HG02870 (cell line): ENCODE data around the gene DRD3.

Experiments used
- ATAC-seq: cut with Tn5 transposase; IDR thresholded peaks from one replicate; pipeline ENCODE4 v1.9.1; 2021; ENCODE audit warnings: mild to moderate bottlenecking, moderate library complexity; ENCODE audit not compliant: unreplicated experiment

The DRD3 gene

GRCh38 chr3:114178770-114179368 lies at the start of gene DRD3:
Gene DRD3 (minus strand): TSS chr3:114179052. CDS start chr3:114171992, 7,060 bp downstream.
- no peak for ATAC-seq

DNA sequence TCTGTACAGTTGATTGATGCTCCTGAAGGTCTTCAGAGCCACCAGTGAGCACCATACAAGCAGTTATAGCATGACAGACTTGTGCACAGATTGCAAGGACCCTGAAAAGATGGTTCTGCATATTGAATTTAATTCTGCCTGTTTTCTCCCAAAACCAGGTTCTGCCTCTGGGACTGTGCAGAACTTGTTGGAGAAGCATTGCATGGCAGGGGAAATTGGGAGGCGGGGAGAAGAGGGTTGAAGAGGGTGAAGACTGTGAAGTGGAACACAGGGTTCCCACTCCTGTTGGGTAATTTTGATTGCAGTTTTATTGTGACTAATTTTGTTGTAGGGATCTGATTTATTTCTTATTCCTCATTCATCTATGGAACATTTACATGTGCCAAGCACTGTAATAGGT lies 48.2 kb upstream of the DRD3 start:
- no peak for ATAC-seq

GRCh38 chr3:114226313-114226712 lies 47.5 kb upstream of the DRD3 start:
- ATAC-seq: no peak

GRCh38 chr3:114223143-114223542 lies 44.3 kb upstream of the DRD3 start:
- peak; percentile 82 for ATAC-seq

DNA sequence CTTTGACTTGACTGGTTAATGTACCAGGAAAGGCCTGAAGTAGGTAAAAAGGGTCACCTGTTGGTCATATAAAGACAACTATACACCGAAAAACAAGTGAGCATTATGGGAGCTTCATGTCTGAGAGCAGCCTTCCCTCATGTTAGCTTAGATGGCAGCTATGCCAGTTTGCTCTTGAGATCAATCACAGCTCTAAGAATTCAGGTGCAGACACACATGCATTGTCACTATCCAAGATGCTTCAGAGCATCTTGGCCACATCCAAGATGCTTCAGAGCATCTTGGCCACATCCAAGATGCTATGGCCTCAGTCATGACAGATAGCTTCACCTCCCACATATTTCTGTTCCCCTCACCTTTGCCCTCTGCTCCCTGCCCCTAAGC lies 43.0 kb upstream of the DRD3 start:
- no peak for ATAC-seq

DNA sequence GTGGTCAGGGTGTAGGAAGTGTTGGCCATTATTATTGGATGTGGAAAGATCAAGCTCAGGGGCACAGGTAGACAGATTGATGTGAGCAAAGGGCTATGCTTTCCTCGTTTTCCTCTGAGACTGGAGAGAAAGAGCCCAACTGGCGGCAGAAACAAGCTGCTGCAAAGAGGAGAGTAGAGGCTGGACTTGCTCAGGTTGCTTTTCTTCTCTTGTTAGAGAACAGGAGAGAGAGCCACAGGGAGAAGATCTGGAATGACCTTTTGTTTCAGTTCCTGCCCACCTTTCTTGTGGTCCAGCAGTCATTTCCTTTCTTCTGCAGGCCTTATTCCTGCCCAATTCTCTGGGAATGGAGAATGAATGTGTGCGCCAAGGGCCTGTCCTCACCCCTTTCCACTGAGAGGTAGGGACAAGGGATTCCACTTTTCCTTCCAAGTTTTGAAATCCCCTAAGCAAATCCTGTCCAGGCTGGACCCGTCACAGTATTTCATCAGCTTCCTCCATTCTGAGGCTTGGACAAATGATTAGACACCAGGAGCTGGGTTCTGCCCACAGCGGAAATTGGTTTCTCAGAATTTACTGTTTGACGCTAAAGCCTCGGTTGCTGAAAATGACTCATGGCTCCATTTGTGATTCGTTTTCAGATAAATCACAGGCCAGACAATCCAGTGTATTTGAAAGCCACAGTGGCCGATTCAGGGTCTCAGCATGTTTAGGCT lies 42.5 kb upstream of the DRD3 start:
- peak; percentile 49 for ATAC-seq

GRCh38 chr3:114219741-114220140 lies 40.9 kb upstream of the DRD3 start:
- no peak for ATAC-seq

GRCh38 chr3:114218578-114219185 lies 39.8 kb upstream of the DRD3 start:
- ATAC-seq: no peak

GRCh38 chr3:114218006-114218405 lies 39.2 kb upstream of the DRD3 start:
- no peak for ATAC-seq

DNA sequence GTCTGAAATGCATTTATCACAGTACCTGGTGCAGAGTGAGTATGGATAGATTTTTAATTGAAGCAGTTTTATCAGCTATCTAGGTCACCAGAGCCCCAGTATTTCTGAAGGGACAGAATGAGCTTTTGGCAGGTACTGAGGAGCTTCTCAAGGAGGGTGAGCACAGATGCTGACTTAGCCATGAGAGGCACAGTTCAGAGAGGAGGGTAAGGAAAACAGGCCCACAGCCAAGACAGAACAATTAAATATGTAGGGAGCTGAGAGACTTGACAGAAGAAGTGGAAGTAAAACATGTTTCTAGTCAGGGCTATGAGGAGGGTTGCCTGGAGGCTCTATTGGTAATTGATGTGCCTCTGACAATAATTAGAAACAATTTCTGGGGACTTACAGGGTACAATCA lies 38.4 kb upstream of the DRD3 start:
- no peak for ATAC-seq

DNA sequence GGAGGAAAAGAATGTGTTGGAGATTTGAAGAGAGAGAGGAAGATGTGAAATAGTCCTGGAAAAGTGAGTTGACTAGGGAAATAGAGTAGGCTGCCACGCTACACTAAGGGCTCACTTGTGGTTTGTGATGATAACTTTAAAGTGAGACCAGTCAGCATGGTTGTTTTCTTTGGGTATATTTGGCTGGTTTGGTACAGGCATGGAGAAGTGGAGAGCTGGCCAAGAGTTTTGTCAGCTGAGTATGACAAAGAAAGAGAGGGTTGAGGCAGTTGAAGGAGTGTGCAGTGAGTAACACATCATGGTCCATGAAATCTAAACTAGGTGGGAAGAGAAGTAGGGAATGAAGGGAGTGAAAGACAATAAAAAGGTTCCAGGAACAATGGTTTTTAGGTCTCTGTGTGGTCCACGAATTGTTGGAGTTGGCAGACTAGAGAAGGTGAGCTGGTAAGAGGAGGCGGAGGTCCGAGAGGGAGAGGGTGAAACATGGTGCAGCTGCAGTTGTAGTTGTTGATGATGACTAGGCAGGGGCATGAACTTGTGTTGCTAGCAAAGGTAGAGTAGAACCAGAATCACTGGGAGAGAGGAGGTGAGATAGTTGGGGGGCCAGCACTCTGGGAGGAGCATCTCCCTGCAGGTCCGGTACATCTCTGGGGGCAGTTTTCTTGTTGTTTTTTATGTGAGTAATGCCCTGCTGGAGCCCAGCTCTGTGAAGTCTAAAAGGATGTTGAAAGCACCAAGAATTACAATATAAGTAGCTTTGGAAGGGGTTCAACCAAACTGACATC lies 37.5 kb upstream of the DRD3 start:
- ATAC-seq: no peak

- ATAC-seq: peak; percentile 17
Measured at GRCh38 chr3:114214542-114215341, 35.9 kb upstream of the DRD3 start.

DNA sequence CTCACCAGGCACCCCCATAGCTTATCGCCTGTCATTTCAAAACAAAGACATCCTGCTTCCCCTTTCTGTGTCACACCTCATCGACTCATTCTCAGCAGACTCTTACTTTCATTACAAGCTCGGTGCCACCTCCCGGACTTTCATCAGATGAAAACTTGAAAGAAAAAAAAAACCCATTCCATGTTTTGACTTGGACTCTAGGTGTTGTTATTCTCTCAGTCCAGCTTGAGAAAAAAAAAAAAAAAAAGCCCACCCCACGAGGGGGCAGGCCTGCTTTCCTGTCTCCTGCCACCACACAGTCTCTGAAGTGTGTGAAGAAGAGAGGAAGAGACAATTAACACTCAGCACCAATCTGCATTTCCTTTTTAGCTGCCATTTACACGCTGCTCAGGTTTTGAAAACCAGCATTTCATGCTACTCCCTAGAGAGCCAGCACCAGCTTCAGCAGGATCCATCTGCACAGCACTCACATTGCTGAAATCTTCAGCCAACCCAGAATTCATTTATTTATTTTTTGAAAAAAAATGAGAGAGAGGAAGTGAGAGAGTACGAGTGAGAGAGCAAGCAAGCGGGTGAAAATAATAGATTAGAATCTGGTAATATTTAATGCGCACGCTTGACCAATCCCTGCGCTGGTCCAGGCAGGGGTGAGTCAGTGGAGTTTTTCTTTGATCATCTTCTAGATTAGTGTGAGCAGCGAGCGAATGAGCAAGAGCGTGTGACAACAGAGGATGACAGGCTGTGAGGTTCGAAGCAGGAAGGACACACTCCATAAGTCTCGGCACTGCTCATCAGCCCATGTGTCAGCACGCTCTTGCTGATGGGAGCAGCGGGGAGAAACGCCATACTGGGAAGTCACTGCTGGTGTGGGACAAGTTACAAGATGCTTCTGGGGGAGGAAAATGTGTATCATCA lies 35.0 kb upstream of the DRD3 start:
- ATAC-seq: peak; percentile 86

DNA sequence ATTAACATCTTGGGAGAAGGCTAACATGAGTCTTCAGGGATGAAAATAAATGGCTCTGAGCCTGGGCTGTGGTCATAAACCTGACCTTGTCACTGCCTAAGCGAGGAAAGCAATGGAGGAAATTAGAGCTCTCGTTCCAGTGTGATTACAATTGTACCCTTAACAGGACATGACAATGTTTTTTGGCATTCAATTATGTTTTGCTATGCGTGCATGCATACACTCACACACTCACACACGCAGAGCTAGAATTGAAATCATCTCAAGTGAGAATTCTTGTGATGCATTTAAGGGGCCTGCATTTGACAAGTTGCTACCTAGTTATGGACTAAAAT lies 34.4 kb upstream of the DRD3 start:
- peak; percentile 5 for ATAC-seq

DNA sequence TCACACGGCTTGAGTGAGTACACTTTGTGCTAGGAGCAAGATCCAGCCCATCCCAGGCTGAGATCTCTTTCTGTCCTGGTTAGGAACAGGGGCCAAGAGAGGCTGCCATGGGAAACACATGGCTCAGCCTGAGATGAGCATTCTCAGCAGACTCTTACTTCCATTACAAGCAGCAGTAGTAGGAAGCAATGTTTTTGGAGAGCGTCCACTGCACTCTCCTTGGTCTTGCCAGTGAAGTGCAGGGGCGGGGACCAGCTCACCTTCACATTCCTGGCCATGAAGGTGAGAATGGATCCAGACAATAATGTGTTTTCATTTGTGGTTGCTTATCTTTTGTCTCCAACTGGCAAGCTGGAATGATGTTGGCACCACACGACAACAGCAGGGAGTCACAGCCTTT lies 33.8 kb upstream of the DRD3 start:
- no peak for ATAC-seq

GRCh38 chr3:114207768-114208167 lies 28.9 kb upstream of the DRD3 start:
- ATAC-seq: peak; percentile 94

DNA sequence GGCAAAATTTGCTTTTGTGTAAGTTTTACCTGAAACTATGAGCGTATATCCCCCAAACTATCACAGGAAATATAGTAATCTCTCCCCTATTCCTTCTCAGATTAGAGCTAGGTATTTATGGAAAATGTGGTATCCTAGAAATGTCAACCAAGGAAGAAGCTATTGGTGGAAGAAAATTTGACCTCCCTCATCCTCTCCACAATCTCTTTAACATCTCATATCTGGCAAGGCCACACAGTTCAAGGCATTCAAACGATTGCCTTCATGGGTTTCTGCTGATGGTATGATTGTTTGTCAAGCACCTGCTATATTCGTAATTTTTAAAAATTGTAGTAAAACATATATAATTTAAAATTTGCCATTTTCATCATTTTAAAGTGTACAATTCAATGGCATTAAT lies 27.5 kb upstream of the DRD3 start:
- ATAC-seq: no peak

DNA sequence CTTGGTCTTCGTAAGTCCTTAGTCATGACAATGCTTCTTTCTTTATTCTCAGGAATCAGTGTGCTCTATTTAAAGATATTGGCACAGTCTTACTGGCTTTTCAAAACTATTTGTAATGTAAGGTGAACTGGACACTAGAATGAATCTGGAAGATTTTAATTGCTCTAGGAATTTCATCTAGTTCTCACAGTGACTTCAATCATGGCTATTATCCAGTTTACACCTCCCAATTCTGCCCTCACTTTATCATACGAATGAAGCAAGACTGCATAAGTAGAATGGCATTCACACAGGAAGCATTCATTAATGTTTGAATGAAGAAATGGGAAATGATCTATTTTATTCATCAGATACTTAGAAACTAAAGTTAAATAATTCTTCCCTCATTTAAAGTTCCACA lies 26.7 kb upstream of the DRD3 start:
- ATAC-seq: no peak

DNA sequence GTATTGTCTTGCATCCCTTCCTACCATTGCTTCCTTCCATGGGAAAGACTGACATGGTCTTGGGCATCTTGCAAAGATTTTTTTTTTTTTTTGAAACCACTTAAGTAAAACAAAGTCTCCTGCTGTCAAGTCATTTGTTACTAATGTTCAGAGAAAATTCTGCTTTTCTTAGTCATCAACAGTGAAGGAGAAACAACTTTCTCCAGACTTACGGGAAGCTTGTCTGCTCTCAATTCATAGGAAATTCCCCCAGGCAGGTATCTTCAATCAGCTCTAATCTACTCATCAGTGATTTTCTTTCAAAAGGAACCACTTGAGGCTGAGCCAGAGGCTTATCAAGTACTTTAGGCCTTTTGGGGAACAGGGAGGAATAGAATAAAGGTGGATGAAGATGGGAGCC lies 15.9 kb upstream of the DRD3 start:
- no peak for ATAC-seq

DNA sequence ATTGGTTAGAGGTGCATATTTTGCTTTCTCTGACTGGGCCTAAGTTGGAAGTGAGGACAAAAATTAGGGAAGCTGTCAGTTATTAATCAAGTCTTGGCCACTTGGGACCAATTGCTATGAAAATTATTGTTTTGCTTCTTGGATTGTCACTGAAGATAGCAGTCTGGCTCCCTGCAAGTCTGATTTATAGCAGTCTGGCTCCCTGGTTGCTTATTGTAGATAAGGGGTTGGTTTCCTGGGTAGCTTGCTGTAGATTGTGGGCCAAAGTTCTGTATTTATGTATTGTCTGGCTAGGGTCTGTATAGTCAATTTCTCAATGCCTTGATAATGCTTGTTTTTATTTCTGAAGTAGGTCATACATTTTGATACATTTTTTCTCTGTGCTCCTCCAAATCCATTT lies 13.3 kb upstream of the DRD3 start:
- no peak for ATAC-seq
